ENCODE data around the gene SDR42E2.

- TF ChIP-seq CTCF (IDR thresholded peaks at IDR 0.05), result no peak
- TF ChIP-seq EZH2phosphoT487 (IDR thresholded peaks at IDR 0.05), result no peak
Measured at GRCh38 chr16:22161999-22162655, at the start of gene SDR42E2.
